A549 (cell line): Measurements from ENCODE around the gene PSMB4. TPM values are rescaled to one million over a fixed set of nuclear protein-coding genes. Genes with fewer than 3 reads are reported as not detected.
"Not testable (repeated sequence)": the region's sequence is repeated elsewhere in the genome, so short reads cannot be mapped to it uniquely, and the experiment has no call there.

ENCODE experiments used
- ATAC-seq, 2 experiments: fragments of 200-7000 bp in 1 of 2; fragments of >200 bp in 1 of 2; cut with Nextera tagmentation in 1 of 2; cut with Tn5 transposase in 1 of 2; 3 replicates each; pipeline versions ENCODE4 v1.8.0 to v1.9.1; 2018 to 2020; ENCODE audit warnings: mild to moderate bottlenecking in 1 of 2, moderate library complexity in 1 of 2
- CTCF ChIA-PET: fragments of 300-600 bp; sonication (Branson Sonifier 250); formaldehyde crosslinking; extraction: SDS; loops from one replicate; lab custom pipeline; 2021; ENCODE audit warnings: antibody characterized with exemption, inconsistent platforms; lab: Yijun Ruan, JAX
- POLR2A ChIA-PET: fragments of 350-600 bp; formaldehyde crosslinking; extraction: SDS; loops from one replicate; lab custom pipeline; 2021; ENCODE audit warnings: antibody characterized with exemption, inconsistent platforms; lab: Yijun Ruan, JAX
- DNase-seq, 2 experiments: peaks; one replicate each; pipeline versions ENCODE4 v3.0.0 to v3.0.0-alpha.2; 2011 to 2016; ENCODE audit warnings: low read depth in 1 of 2, low spot score in 1 of 2
- FAIRE-seq: peaks from 2 replicates; lab custom pipeline; 2011; peaks lifted over from hg19 to GRCh38; lab: Jason Lieb, UNC
- H3K27ac ChIP-seq, 2 experiments: fragments of >200 bp; sonication (Bioruptor Twin); formaldehyde crosslinking; 3 replicates each; pipeline ENCODE4 v1.5.1; 2016 to 2017
- H3K4me1 ChIP-seq: fragments of >200 bp; sonication (Bioruptor Twin); formaldehyde crosslinking; 3 replicates; pipeline ENCODE4 v1.6.1; 2016
- H3K4me2 ChIP-seq: fragments of >200 bp; sonication (Bioruptor Twin); formaldehyde crosslinking; 3 replicates; pipeline ENCODE4 v1.6.1; 2016
- H3K4me3 ChIP-seq: fragments of >200 bp; sonication (Bioruptor Twin); formaldehyde crosslinking; 3 replicates; pipeline ENCODE4 v1.5.1; 2016
- H3K9me3 ChIP-seq: fragments of >200 bp; sonication (Bioruptor Twin); formaldehyde crosslinking; 3 replicates; pipeline ENCODE4 v1.6.1; 2016
- CTCF ChIP-seq: fragments of >200 bp; sonication (Bioruptor Twin); formaldehyde crosslinking; IDR thresholded peaks from 3 replicates; pipeline ENCODE4 v1.5.1; 2016
- ELK1 ChIP-seq: fragments of 150-350 bp; IDR thresholded peaks from 2 replicates; pipeline ENCODE4 v1.6.1; 2014; ENCODE audit warnings: low read depth, mild to moderate bottlenecking, low read length
- FOSL2 ChIP-seq, 2 experiments: fragments of 450-650 bp in 1 of 2; fragments of >200 bp in 1 of 2; sonication (Bioruptor Twin) in 1 of 2; formaldehyde crosslinking; IDR thresholded peaks; 2 replicates each; pipeline versions ENCODE4 v1.5.0 to v1.6.1; 2016 to 2020; ENCODE audit warnings: mild to moderate bottlenecking in 1 of 2, moderate library complexity in 1 of 2
- FOXS1 ChIP-seq: fragments of 250-450 bp; sonication (Bioruptor Pico); IDR thresholded peaks from 2 replicates; pipeline ENCODE4 v1.5.0; 2020; ENCODE audit warnings: mild to moderate bottlenecking, moderate library complexity
- HOXA7 ChIP-seq: fragments of 250-450 bp; sonication (Bioruptor Pico); IDR thresholded peaks from 2 replicates; pipeline ENCODE4 v1.5.0; 2020; ENCODE audit warnings: mild to moderate bottlenecking, moderate library complexity
- KDM1A ChIP-seq: fragments of 200-600 bp; sonication (generic); IDR thresholded peaks from 2 replicates; pipeline ENCODE4 v1.6.1; 2016; ENCODE audit warnings: low read depth, mild to moderate bottlenecking
- PHF8 ChIP-seq: fragments of 200-600 bp; sonication (generic); IDR thresholded peaks from 2 replicates; pipeline ENCODE4 v1.6.1; 2016; ENCODE audit warnings: low read depth, mild to moderate bottlenecking, antibody characterized with exemption, moderate library complexity, borderline replicate concordance
- RAD21 ChIP-seq, 2 experiments: fragments of >200 bp in 1 of 2; sonication (Bioruptor Twin) in 1 of 2; formaldehyde crosslinking in 1 of 2; IDR thresholded peaks in 1 of 2; conservative IDR thresholded peaks in 1 of 2; 2 replicates in 1 of 2; 3 replicates in 1 of 2; pipeline ENCODE4 v1.6.1; 2012 to 2018; ENCODE audit warnings: inconsistent platforms in 1 of 2
- RARB ChIP-seq: fragments of 250-450 bp; sonication (Bioruptor Pico); IDR thresholded peaks from 2 replicates; pipeline ENCODE4 v1.8.0; 2021; ENCODE audit warnings: mild to moderate bottlenecking, moderate library complexity
- RCOR1 ChIP-seq: fragments of 150-350 bp; IDR thresholded peaks from 2 replicates; pipeline ENCODE4 v1.6.1; 2014; ENCODE audit warnings: antibody characterized with exemption, low read length, low read depth
- SMC3 ChIP-seq: fragments of >200 bp; sonication (Bioruptor Twin); formaldehyde crosslinking; IDR thresholded peaks from 3 replicates; pipeline ENCODE4 v1.6.1; 2018; ENCODE audit warnings: inconsistent platforms
- TFCP2L1 ChIP-seq: fragments of 250-450 bp; sonication (Bioruptor Pico); IDR thresholded peaks from 2 replicates; pipeline ENCODE4 v1.5.0; 2021; ENCODE audit warnings: mild to moderate bottlenecking
- TP53 ChIP-seq: fragments of 250-450 bp; sonication (Bioruptor Pico); IDR thresholded peaks from 2 replicates; pipeline ENCODE4 v1.5.0; 2021; ENCODE audit warnings: mild to moderate bottlenecking, moderate library complexity
- WGBS: methylation state at CpG from one replicate; pipeline ENCODE4 v1.1.6; 2017; ENCODE audit errors: missing lambda C conversion rate; 5-methylcytosine and 5-hydroxymethylcytosine counted together
- polyA plus RNA-seq, 4 experiments: library from polyadenylated mRNA; depleted of rRNA in 3 of 4; stranded (reverse); fragments of >200 nt; fragmentation: RNase III in 1 of 4; extraction: RNeasy Plus Mini Kit Qiagen cat#74134 plus additional on column Dnase treatment in 1 of 4; gene quantifications; 2 replicates in 3 of 4; 3 replicates in 1 of 4; pipeline ENCODE4 v1.2.3, GENCODE V29; 2011 to 2017

Gene PSMB4
- polyA plus RNA-seq, 2 of the 4 experiments (the other 2 are of a cell fraction), result 383 to 405 TPM

GRCh38 chr1:151437396-151437795 lies 38.0 kb downstream of the PSMB4 start:
- DNase-seq, H3K4me2 ChIP-seq, H3K9me3 ChIP-seq, H3K4me3 ChIP-seq, FAIRE-seq, POLR2A ChIA-PET, ATAC-seq, H3K27ac ChIP-seq: not testable (repeated sequence)
- WGBS, result 91% methylated on average over 8 of the region's 8 CpGs
- CTCF ChIA-PET, result interaction anchor here (0.9 to 2.7 kb wide), 2 partner anchors 232 to 298 kb away, joined by 3 to 9 read pairs; no protein-coding TSS in a partner anchor
- peaks cover 14% of the 10 kb centered on the region for H3K4me1 ChIP-seq

- peak; percentile 98 to 99 for ATAC-seq
- 28% methylated on average over 4 of the region's 4 CpGs for WGBS
- ChIA-PET POLR2A (interaction anchor here (0.8 to 1.7 kb wide), 4 partner anchors 15 to 190 kb away, joined by 3 to 6 read pairs (median 4); partner anchors contain the start of genes POGZ, PSMD4 and TUFT1), CTCF (interaction anchor here (0.5 to 1.9 kb wide), 30 partner anchors 9 to 392 kb away, joined by 3 to 20 read pairs (median 3); partner anchors contain the start of genes CGN and TUFT1)
- peak; percentile 94 for FAIRE-seq
- peak; percentile 82 to 96 for DNase-seq
- H3K4me2 ChIP-seq, result peak overlapping the region; percentile 14; the same call in 1 of the 3 replicates
- no peak overlapping the region for H3K27ac ChIP-seq
- H3K9me3 ChIP-seq, result no peaks in the 10 kb centered on the region
- TF ChIP-seq TP53 (CRISPR knock-in tag), result no peak
- TF ChIP-seq FOXS1, result no peak
- peak; percentile 79 for TF ChIP-seq SMC3
- no peak for TF ChIP-seq ELK1
- TF ChIP-seq RAD21 (conservative IDR thresholded peaks at IDR 0.05 in 1 of 2, IDR thresholded peaks at IDR 0.05 in 1 of 2), result peak; percentile 80 to 84
- peak; percentile 84 for TF ChIP-seq CTCF
- TF ChIP-seq FOSL2 (IDR thresholded peaks at IDR 0.05), result 0 out of 2 replicates have a peak, but pooled peaks have one; percentile 37
- peak; percentile 86 for TF ChIP-seq FOSL2 (CRISPR knock-in tag; IDR thresholded peaks at IDR 0.05)
- TF ChIP-seq KDM1A, result no peak
- TF ChIP-seq TFCP2L1 (CRISPR knock-in tag), result no peak
- no peak for TF ChIP-seq HOXA7 (CRISPR knock-in tag)
- TF ChIP-seq PHF8, result no peak
- H3K4me3 ChIP-seq, result no peak overlapping the region
- H3K4me1 ChIP-seq, result peaks cover 20% of the 10 kb centered on the region; the same call in 2 of the 3 replicates
Observed at GRCh38 chr1:151443846-151444782, 44.7 kb downstream of the PSMB4 start.

- no peak for ATAC-seq
- no peak for TF ChIP-seq RARB (CRISPR knock-in tag)
- no peak for TF ChIP-seq RCOR1
- TF ChIP-seq, all 56 proteins: peak for 0
- ChIA-PET POLR2A (interaction anchor here (1.1 to 1.7 kb wide), 3 partner anchors 14 to 164 kb away, joined by 3 to 6 read pairs (median 6); partner anchors contain the start of genes POGZ and TUFT1), CTCF (interaction anchor here (0.6 to 1.9 kb wide), 22 partner anchors 9 to 392 kb away, joined by 3 to 20 read pairs (median 4); partner anchors contain the start of gene TUFT1)
- 82% methylated on average over 4 of the region's 4 CpGs for WGBS
- Histone ChIP-seq H3K4me2 (no peak overlapping the region), H3K4me3 (no peak overlapping the region), H3K9me3 (no peaks in the 10 kb centered on the region), H3K27ac (peak overlapping the region in 1 of 2 experiments; percentile 22; a peak in 1 of 6 replicates), H3K4me1 (peaks cover 20% of the 10 kb centered on the region; the same call in 2 of the 3 replicates)
- DNase-seq (no peak), FAIRE-seq (no peak)
Observed at GRCh38 chr1:151444783-151445177, 45.4 kb downstream of the PSMB4 start.
